ENCODE measurements around the gene IKZF4.
A peak's percentile ranks its signal among the peaks of the same experiment; 100 is the strongest.
"Not testable (repeated sequence)": the region's sequence is repeated elsewhere in the genome, so short reads cannot be mapped to it uniquely, and the experiment has no call there.

The IKZF4 gene

GRCh38 chr12:56042843-56043242 is 22.0 kb downstream of the IKZF4 start:
- H3K9me3 ChIP-seq (replicated peaks in 1 of 2; ENCODE audit: control insufficient read depth in 2 of 2, insufficient read depth in 1 of 2, low read depth in 1 of 2, low read length in 2 of 2), result no peaks in the 10 kb centered on the region
- H2BK15ac ChIP-seq (ENCODE audit: low read length), result no peak overlapping the region
- H3K9ac ChIP-seq (ENCODE audit: low read depth, low read length, poor library complexity), result no peak overlapping the region
- H2AFZ ChIP-seq (ENCODE audit: low read length), result no peak overlapping the region
- DNase-seq (ENCODE audit: low spot score), result no peak
- H3K4me2 ChIP-seq (ENCODE audit: insufficient read depth, low read length, poor library complexity, severe bottlenecking), result peak overlapping the region; percentile 63
- no peak overlapping the region for H2BK12ac ChIP-seq (ENCODE audit: low read length)
- H3K36me3 ChIP-seq (replicated peaks in 1 of 2; ENCODE audit: control insufficient read depth in 2 of 2, insufficient read depth in 2 of 2, low read length in 2 of 2), result peaks cover 18 to 47% of the 10 kb centered on the region in 2 donors
- no peak overlapping the region for H3K27ac ChIP-seq (replicated peaks; ENCODE audit: low read length)
- no CpG with 5 or more reads among the region's 9 CpGs for WGBS, 2 donors (ENCODE audit: extremely low coverage in 2 of 2, insufficient read length in 2 of 2, insufficient replicate concordance in 1 of 2)
- H2BK120ac ChIP-seq (ENCODE audit: low read depth, low read length), result no peak overlapping the region
- no peak overlapping the region for H3K4ac ChIP-seq (ENCODE audit: low read length)
- no peak overlapping the region for H4K91ac ChIP-seq (ENCODE audit: low read depth, low read length, poor library complexity)
- peak overlapping the region; percentile 83 to 95 for H3K4me3 ChIP-seq (ENCODE audit: low read length in 2 of 2)
- H3K4me1 ChIP-seq (ENCODE audit: control insufficient read depth in 2 of 2, insufficient read depth in 1 of 2, low read depth in 1 of 2, low read length in 2 of 2), result peaks cover 5 to 16% of the 10 kb centered on the region in 2 donors
- no peak overlapping the region for H4K8ac ChIP-seq (ENCODE audit: low read depth, low read length)
- no peak overlapping the region for H2AK5ac ChIP-seq (ENCODE audit: low read depth, low read length)
- H2BK5ac ChIP-seq (ENCODE audit: low read length), result no peak overlapping the region
- H3K27me3 ChIP-seq (ENCODE audit: control insufficient read depth in 3 of 3, insufficient read depth in 3 of 3, low read depth in 1 of 3, low read length in 3 of 3), result no peaks in the 10 kb centered on the region
- H3K79me1 ChIP-seq (ENCODE audit: low read depth, low read length), result peaks cover 5% of the 10 kb centered on the region
- no peak overlapping the region for H3K14ac ChIP-seq (ENCODE audit: low read length)
- H3K18ac ChIP-seq (ENCODE audit: low read length), result no peak overlapping the region
- H3K23ac ChIP-seq (ENCODE audit: low read depth, low read length, poor library complexity), result no peak overlapping the region

GRCh38 chr12:56046027-56046780 is 25.4 kb downstream of the IKZF4 start:
- H2AFZ ChIP-seq (ENCODE audit: low read length), result no peak overlapping the region
- no peak overlapping the region for H2BK12ac ChIP-seq (ENCODE audit: low read length)
- no peak overlapping the region for H3K9ac ChIP-seq (ENCODE audit: low read depth, low read length, poor library complexity)
- H3K27me3 ChIP-seq (ENCODE audit: control insufficient read depth in 3 of 3, insufficient read depth in 3 of 3, low read depth in 1 of 3, low read length in 3 of 3), result no peaks in the 10 kb centered on the region
- no CpG with 5 or more reads among the region's 9 CpGs for WGBS, 2 donors (ENCODE audit: extremely low coverage in 2 of 2, insufficient read length in 2 of 2, insufficient replicate concordance in 1 of 2)
- no peak overlapping the region for H2BK15ac ChIP-seq (ENCODE audit: low read length)
- H3K14ac ChIP-seq (ENCODE audit: low read length), result no peak overlapping the region
- no peak overlapping the region for H3K23ac ChIP-seq (ENCODE audit: low read depth, low read length, poor library complexity)
- H2BK120ac ChIP-seq (ENCODE audit: low read depth, low read length), result no peak overlapping the region
- peaks cover 18 to 33% of the 10 kb centered on the region in 2 donors for H3K36me3 ChIP-seq (replicated peaks in 1 of 2; ENCODE audit: control insufficient read depth in 2 of 2, insufficient read depth in 2 of 2, low read length in 2 of 2)
- no peak overlapping the region for H4K8ac ChIP-seq (ENCODE audit: low read depth, low read length)
- no peaks in the 10 kb centered on the region for H3K9me3 ChIP-seq (replicated peaks in 1 of 2; ENCODE audit: control insufficient read depth in 2 of 2, insufficient read depth in 1 of 2, low read depth in 1 of 2, low read length in 2 of 2)
- no peak for DNase-seq (ENCODE audit: low spot score)
- H3K4me2 ChIP-seq (ENCODE audit: insufficient read depth, low read length, poor library complexity, severe bottlenecking), result no peak overlapping the region
- H4K91ac ChIP-seq (ENCODE audit: low read depth, low read length, poor library complexity), result no peak overlapping the region
- H2AK5ac ChIP-seq (ENCODE audit: low read depth, low read length), result no peak overlapping the region
- peak overlapping the region; percentile 54 for H3K27ac ChIP-seq (replicated peaks; ENCODE audit: low read length)
- no peak overlapping the region for H3K18ac ChIP-seq (ENCODE audit: low read length)
- H3K4ac ChIP-seq (ENCODE audit: low read length), result peak overlapping the region; percentile 38
- H3K79me1 ChIP-seq (ENCODE audit: low read depth, low read length), result peaks cover 5% of the 10 kb centered on the region
- H2BK5ac ChIP-seq (ENCODE audit: low read length), result no peak overlapping the region
- peaks cover 3 to 6% of the 10 kb centered on the region in 2 donors for H3K4me1 ChIP-seq (ENCODE audit: control insufficient read depth in 2 of 2, insufficient read depth in 1 of 2, low read depth in 1 of 2, low read length in 2 of 2)
- no peak overlapping the region for H3K4me3 ChIP-seq (ENCODE audit: low read length in 2 of 2)

GRCh38 chr12:56053407-56053893 is 32.6 kb downstream of the IKZF4 start:
- Histone ChIP-seq H3K27ac (replicated peaks; ENCODE audit: low read length) (no peak overlapping the region), H4K8ac (ENCODE audit: low read depth, low read length) (no peak overlapping the region), H3K14ac (ENCODE audit: low read length) (no peak overlapping the region), H3K36me3 (replicated peaks in 1 of 2; ENCODE audit: control insufficient read depth in 2 of 2, insufficient read depth in 2 of 2, low read length in 2 of 2) (no peaks in the 10 kb centered on the region), H3K27me3 (ENCODE audit: control insufficient read depth in 3 of 3, insufficient read depth in 3 of 3, low read depth in 1 of 3, low read length in 3 of 3) (no peaks in the 10 kb centered on the region), H3K4me3 (ENCODE audit: low read length in 2 of 2) (no peak overlapping the region), H3K4ac (ENCODE audit: low read length) (no peak overlapping the region), H3K23ac (ENCODE audit: low read depth, low read length, poor library complexity) (no peak overlapping the region), H3K18ac (ENCODE audit: low read length) (no peak overlapping the region), H2AFZ (ENCODE audit: low read length) (no peak overlapping the region), H2AK5ac (ENCODE audit: low read depth, low read length) (no peak overlapping the region), H2BK120ac (ENCODE audit: low read depth, low read length) (no peak overlapping the region), H4K91ac (ENCODE audit: low read depth, low read length, poor library complexity) (no peak overlapping the region), H3K4me1 (ENCODE audit: control insufficient read depth in 2 of 2, insufficient read depth in 1 of 2, low read depth in 1 of 2, low read length in 2 of 2) (no peaks in the 10 kb centered on the region), H3K4me2 (ENCODE audit: insufficient read depth, low read length, poor library complexity, severe bottlenecking) (no peak overlapping the region), H2BK5ac (ENCODE audit: low read length) (no peak overlapping the region), H2BK12ac (ENCODE audit: low read length) (no peak overlapping the region), H3K9me3 (replicated peaks in 1 of 2; ENCODE audit: control insufficient read depth in 2 of 2, insufficient read depth in 1 of 2, low read depth in 1 of 2, low read length in 2 of 2) (no peaks in the 10 kb centered on the region), H3K79me1 (ENCODE audit: low read depth, low read length) (no peaks in the 10 kb centered on the region), H3K9ac (ENCODE audit: low read depth, low read length, poor library complexity) (no peak overlapping the region), H2BK15ac (ENCODE audit: low read length) (no peak overlapping the region)
- no CpG with 5 or more reads among the region's 6 CpGs for WGBS, 2 donors (ENCODE audit: extremely low coverage in 2 of 2, insufficient read length in 2 of 2, insufficient replicate concordance in 1 of 2)
- no peak for DNase-seq (ENCODE audit: low spot score)

- DNase-seq (ENCODE audit: low spot score); H4K91ac ChIP-seq (ENCODE audit: low read depth, low read length, poor library complexity); H3K9ac ChIP-seq (ENCODE audit: low read depth, low read length, poor library complexity); H2BK12ac ChIP-seq (ENCODE audit: low read length); H3K9me3 ChIP-seq (replicated peaks in 1 of 2; ENCODE audit: control insufficient read depth in 2 of 2, insufficient read depth in 1 of 2, low read depth in 1 of 2, low read length in 2 of 2); H3K14ac ChIP-seq (ENCODE audit: low read length); H2AK5ac ChIP-seq (ENCODE audit: low read depth, low read length); H2BK120ac ChIP-seq (ENCODE audit: low read depth, low read length); H3K27ac ChIP-seq (replicated peaks; ENCODE audit: low read length); H3K23ac ChIP-seq (ENCODE audit: low read depth, low read length, poor library complexity); H2BK5ac ChIP-seq (ENCODE audit: low read length); H3K36me3 ChIP-seq (replicated peaks in 1 of 2; ENCODE audit: control insufficient read depth in 2 of 2, insufficient read depth in 2 of 2, low read length in 2 of 2); H3K4me2 ChIP-seq (ENCODE audit: insufficient read depth, low read length, poor library complexity, severe bottlenecking); H3K4me1 ChIP-seq (ENCODE audit: control insufficient read depth in 2 of 2, insufficient read depth in 1 of 2, low read depth in 1 of 2, low read length in 2 of 2); H3K27me3 ChIP-seq (ENCODE audit: control insufficient read depth in 3 of 3, insufficient read depth in 3 of 3, low read depth in 1 of 3, low read length in 3 of 3); H2AFZ ChIP-seq (ENCODE audit: low read length); H4K8ac ChIP-seq (ENCODE audit: low read depth, low read length); H3K4me3 ChIP-seq (ENCODE audit: low read length in 2 of 2); H3K18ac ChIP-seq (ENCODE audit: low read length); H3K4ac ChIP-seq (ENCODE audit: low read length); H2BK15ac ChIP-seq (ENCODE audit: low read length); H3K79me1 ChIP-seq (ENCODE audit: low read depth, low read length): not testable (repeated sequence)
- WGBS, 2 donors (ENCODE audit: extremely low coverage in 2 of 2, insufficient read length in 2 of 2, insufficient replicate concordance in 1 of 2), result no CpG with 5 or more reads among the region's 8 CpGs
Observed at GRCh38 chr12:56059964-56060363, 39.1 kb downstream of the IKZF4 start.

Data from neuronal stem cell (in vitro differentiated cells).